ENCODE results near the gene CYP1A2.
A peak's percentile ranks its signal among the peaks of the same experiment; 100 is the strongest.
"Not testable (repeated sequence)": the region's sequence is repeated elsewhere in the genome, so short reads cannot be mapped to it uniquely, and the experiment has no call there.

CYP1A2 gene

DNA sequence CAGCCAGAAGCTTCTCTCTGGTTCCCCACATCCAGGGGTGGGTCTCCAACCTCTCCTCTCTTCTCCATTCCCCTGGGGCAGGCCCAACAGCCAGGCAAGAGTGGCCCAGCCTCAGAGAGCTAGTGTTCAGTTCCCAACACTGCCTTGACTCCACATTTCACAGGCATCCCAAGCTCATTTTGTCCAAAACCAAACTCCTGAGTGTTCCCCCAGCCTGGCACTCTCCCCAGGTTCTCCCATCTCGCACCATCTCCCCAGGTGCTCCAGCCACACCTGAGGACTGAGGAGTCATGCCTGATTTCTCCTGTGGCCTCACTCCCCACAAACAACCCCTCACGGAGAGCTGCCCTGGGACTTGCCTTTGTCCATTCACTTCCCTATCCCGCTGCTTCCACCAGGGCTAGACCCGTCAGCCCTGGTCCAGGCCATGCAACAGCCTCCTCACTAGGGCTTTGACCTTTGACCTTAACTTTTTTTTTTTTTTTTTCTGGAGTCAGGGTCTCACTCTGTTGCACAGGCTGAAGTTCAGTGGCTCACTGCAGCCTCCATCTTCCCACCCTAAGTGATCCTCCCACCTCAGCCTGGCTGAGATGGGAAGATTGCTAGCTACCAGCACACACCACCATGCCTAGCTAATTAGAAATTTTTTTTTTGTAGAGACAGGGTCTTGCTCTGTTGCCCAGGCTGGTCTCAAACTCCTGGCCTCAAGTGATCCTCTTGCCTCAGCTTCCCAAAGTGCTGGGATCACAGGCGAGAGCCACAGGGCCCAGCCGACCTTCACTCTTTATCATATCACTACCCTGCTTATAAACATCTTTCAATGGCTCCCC is 29.3 kb downstream of the CYP1A2 start:
- DNase-seq: no peak

DNA sequence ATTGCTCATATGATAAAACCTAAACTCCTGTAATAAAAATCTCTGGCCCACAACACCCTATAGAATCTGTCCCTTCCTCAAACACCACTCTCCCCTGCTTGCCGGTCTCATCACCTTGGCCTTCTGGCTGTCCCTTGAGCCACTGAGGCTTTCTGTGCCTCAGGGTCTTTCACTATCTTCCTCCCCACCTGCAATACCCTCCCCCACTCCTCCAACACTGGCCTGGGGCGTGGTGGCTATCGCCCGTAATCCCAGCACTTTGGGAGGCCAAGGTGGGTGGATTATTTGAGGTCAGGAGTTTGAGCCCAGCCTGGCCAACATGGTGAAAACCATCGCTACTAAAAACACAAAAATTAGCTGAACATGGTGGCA is 29.9 kb downstream of the CYP1A2 start:
- DNase-seq: no peak

DNA sequence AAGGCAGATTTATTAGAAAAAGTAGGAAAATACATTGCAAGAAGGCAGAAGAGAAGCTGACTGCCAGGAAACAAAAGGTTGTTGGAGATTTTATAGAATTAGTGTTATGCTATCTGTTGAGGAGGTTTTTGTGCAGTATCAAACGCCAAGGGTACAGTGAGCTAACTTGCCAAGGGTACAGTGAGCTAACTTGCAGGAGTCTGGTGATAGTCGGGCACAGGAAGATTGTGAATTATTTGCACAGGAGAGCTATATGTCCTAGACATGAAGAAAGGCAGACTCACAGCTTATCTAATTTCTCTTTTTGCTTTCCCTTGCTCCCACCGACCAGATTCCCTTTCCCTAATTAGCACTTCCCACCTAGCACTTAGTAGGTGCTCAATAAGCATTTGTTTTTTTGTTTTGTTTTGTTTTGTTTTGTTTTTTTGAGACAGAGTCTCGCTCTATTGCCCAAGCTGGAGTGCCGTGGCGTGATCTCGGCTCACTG is 30.6 kb downstream of the CYP1A2 start:
- no peak for DNase-seq

DNA sequence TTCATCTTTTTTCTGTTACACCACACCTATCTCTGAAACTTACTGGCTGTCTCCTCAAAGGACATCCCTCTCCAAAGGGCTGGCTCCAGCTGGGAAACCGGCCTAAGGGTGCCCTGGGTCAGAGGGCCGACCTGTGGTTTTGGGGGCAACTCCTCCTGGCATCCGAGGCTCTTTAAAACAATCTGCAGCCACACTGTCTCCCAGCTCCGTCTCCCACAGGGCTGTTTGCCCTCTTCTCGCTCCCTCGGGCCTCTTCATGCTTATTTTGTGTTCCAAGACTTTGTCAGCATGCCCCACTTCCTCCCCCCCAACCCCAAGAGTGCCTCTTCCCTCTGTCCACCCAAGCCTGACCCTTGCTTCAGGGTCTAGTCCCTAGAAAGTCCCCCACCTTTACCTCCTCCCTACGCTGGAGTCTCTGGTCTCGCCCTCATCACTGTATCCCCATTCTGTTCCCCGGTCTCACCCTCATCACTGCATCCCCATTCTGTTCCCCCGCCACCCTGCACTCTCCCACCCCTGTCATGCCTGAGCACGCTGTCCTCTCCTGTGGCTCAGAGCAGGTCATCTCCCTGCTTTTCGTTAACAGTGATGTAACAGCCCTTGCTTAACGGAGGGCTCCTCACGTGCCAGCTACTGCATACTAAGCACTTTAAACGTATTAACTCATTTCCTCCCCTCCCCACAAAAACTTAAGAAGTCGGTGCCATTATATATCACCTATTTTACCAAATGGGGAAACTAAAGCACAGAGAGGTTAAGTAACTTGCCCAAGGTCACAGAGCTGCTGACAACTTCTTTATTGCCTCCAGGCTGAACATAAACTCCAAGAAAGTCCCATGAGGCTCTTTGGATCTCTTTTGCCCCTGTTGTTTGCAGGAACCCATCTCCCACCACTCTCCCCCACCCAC is 32.1 kb downstream of the CYP1A2 start:
- DNase-seq: no peak

DNA sequence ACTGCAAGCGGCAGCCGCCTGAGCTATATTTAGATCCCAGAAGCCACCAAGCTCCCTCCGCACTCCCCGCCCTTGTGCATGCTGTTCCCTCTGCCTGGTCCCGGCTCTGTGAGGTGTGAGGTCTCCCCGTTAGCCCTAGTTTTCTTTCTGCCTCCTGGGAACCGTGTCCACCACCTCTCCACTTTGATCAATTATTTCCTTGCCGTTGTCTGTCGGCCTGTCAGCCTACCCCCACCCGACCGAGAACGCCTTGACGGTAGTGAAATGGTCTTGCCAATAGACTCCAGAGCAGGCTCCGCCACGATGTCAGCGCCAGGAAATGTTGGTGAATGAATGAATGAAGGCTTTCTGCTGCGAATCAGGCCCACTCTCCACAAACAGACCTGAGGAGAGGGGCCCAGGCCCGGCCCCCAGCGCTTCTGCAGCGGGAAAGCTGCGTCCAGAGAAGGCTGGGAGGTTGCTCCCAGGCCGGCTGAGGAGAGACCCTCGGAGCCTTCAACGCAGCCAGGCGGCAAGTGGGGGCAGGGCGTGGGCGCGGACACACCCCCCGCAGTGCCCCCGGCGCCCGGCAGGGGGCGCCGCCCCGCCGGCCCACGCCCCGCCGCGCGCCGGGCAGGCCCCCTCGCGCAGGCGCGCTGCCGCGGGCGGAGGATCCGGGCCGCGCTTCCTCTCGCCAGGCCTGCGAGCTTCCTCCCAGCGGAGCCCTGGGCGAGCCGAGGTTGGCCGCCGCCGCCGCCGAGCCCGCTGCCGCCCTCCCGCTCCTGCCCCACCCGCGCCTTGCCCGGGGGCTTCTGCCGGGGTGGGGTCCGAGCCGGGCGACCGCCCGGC is 33.0 kb downstream of the CYP1A2 start, which contains the start of gene CSK:
TSS of gene CSK (plus strand) at position 650 of the 828 bp plus-strand sequence. CDS start 16,218 bp downstream, outside the sequence.
- DNase-seq: peak; percentile 77

DNA sequence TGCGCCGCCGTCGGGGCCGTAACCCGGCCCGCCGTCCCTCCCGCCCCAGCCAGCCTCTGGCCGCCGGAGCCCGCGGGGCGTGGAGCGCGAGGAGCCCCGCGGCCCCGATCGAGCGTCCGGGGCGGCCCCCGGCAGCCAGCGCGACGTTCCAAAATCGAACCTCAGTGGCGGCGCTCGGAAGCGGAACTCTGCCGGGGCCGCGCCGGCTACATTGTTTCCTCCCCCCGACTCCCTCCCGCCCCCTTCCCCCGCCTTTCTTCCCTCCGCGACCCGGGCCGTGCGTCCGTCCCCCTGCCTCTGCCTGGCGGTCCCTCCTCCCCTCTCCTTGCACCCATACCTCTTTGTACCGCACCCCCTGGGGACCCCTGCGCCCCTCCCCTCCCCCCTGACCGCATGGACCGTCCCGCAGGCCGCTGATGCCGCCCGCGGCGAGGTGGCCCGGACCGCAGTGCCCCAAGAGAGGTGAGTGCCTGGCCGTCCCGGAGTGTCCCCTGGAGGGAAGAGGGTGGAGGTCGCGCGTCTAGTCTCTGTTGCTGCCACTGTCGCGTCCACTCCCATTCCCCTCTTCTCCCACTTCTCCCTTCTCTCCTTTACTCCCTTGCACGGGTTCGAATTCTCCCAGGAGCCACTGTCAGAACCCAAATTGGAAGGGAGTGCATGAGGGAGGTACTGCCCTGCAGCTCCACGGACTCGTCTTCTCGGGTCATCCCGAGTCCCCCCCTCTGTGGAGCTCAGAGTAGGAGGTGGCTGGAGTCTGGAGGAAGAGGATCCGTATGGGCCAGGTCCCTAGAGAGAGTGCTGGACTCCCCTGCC is 33.8 kb downstream of the CYP1A2 start:
- DNase-seq: peak; percentile 41

DNA sequence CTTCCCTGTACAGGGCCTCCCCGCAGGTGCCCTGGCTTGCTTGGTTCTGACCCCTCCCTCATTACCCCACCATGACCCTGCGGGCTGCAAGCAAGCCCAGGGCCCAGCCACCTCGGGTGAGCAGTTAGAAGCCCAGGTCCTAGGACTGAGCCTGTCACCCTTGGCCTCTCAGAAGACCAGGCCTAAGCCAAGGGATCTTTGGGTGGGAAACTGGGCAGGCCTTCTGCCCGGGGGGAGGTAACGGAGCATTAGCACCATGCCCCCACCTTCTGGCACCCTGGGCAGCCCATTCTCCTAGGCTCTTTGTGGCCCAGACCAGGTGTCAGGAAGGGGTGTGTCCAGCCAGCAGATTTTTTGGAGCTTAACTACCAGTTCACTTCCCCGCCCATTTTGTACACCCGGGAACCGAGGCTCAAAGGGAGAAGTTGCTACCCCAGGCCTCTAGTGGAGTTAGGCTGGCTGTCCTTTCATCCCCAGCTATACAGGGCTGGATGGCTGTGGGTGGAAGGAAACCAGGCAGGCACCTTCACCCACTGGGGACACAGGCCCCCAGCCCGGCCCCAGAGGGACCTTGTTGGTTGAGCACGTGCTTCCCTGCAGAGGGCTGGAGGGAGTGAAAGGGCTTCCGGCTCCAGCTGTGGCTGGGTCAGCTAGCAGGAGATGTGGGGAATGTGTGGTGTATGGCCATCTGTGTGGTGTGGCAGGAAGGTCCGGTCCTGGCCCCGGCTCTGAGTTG is 34.6 kb downstream of the CYP1A2 start:
- DNase-seq: peak; percentile 50

DNA sequence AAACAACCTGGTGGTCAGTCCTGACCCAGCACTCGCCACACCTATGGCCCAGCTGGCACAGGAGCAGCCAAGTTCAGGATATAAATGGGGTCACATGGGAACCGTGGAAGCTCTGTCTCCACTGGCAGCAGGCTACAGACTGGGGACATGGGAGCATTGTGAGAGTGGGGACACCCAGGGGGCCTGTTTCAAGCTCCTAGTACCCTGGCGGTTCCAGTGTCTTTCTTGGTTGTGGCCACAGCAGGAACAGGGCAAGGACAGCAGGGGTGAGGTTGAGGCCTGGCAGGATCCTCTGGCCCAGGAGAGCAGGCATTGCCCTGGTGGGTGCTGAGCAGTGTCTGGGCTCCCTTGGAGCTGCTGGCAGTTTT is 35.1 kb downstream of the CYP1A2 start:
- DNase-seq: no peak

DNA sequence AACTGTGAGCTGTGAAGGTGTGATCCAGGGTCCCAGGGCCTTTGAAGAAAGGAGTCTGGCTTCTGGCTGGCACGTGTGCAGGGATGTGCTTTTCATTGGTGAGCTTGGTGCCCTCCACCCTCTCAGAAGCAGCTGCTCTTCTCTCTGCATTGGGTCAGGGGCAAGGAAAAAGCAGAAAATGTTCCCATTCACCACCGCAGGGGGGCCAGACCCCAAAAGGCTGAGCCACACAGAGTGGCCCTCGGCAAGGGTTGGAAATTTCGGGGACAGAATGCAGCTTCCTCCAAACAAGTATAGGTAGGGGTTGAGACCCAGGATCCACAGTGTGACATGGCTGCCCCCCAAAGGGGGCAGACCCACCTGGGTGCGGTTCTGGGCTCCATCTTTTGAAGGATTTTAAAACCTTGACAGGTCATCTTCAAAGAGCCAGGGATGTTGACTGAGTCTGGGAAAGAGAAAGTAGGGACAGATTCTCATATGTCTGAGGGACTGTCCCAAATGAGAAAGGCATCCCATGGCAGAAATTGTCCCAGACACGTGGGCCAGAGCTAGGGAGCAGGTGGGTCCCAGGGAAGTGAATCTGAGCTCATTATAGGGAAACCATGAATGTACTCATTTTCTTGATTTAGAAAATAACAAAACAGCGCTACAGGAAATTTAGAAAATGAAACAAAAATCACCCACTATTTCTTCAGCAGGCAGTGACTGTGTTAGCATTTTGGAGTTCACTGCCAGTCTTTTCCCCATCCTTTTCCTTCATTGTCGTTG is 36.0 kb downstream of the CYP1A2 start:
- DNase-seq: no peak

DNA sequence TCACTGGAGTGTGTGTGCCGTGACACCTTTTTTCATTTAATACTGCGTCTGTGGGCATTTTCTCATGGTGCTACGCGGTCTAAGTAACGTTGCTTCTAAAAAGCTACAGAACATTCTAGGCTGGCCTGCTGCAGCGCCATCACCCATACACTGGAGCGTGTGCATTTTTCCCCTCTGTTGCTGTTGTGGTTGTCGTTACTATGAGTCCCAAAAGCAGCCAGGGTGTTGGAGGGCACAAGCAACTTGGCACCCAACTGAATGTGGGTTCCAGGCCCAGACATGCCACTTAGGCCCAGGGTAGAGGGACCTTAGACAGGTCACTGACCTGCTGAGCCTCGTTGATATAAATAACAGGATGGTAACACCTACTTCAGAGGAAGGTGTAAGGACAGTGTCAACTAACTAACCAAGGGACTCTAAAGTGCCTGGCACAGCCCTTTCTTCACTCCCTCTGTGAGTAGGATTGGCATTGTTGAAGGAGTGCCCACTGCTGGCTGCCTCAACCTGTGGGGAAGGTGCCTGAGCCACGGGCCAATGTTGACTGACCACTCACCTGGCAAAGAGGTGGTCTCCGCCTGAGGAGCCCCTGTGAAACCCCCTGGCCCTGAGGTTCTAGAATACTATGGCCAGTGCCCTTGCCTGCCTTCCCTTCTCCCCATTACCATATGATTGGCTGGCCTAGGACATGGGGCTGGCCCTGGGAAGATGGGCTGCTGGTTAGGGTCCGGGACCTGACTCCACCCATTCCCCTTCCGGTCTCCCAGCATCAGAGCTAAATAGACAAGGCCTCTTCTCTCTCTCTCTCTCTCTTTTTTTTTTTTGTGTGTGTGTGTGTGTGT is 36.8 kb downstream of the CYP1A2 start:
- DNase-seq: no peak

DNA sequence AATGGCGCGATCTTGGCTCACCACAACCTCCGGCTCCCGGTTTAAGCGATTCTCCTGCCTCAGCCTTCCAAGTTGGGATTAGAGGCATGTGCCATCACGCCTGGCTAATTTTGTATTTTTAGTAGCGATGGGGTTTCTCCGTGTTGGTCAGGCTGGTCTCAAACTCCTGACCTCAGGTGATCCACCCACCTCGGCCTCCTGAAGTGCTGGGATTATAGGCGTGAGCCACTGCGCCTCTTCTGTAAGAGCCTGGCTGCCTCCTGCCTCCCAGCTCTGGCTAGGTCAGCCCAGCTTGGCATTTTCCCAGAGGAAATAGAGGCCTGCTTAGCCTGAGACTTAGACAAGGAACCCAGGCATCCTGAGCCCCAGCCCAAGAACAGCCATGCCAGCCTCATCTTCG is 37.4 kb downstream of the CYP1A2 start:
- DNase-seq: not testable (repeated sequence)

DNA sequence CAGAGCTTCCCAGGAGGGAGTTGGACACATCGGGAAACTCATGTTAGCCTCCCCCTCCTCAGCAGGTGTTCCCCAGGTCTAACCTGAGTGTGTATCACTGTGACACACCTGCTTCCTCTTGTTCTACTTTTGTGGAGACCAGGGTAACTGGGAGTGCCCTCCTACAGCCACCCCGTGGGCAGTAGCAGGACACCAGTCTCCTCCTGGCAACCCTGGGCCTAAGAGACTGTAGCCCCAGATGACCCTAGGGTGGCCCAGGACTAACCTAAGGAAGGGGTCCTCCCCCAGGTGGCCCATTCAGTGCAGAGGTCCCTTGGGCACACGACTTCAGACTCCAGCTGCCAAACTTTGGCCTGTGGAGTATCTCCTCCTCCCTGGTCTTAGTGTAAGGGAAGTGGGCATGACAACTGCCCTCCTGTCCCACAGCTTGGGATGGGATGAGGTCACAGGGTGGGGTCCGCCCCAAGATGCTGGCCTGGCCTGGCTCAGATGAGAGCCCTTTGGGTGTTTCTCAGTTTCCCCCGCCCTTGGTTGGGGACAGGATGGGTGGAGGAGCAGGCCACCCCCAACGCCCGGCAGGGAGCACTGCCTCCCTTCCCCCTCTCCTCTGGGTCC is 38.0 kb downstream of the CYP1A2 start:
- no peak for DNase-seq

DNA sequence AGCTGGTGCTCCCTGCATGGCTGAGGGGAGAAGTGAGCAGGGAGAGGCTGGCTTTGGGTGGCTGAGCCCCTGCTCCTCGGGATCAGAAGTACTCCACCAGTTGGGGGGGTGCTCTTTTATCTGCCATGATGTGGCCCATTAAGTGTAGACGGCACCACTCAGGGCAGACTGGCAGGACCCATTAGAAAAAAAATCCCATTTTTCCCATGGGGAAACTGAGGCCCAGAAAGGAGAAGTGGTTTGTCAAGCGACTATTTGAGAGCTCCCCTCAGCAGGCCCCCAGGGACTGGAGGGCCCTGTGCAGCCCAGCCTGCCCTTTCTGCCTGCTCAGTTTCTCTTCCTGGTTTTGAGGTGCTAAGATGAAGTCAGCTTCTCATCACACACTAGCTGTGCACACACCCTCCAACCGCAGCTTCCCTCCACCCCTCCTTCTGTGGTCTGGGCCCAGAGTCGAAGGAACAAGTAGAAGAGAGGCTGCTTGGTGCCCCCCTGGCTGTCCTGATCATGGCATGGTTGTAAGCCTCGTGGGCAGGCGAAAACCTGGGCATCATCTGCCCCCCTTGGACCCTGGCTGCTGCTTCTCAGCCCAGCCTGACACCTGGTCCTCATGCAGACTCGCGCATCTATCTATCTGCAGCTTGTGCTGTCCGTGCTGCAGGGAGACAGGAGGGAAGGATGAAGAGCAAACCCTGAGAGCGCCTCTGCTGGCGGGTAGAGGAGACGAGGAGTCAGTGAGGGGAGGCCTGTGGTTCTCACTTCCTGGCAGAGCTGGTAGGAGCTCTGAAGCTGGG is 38.8 kb downstream of the CYP1A2 start:
- DNase-seq: peak; percentile 39

DNA sequence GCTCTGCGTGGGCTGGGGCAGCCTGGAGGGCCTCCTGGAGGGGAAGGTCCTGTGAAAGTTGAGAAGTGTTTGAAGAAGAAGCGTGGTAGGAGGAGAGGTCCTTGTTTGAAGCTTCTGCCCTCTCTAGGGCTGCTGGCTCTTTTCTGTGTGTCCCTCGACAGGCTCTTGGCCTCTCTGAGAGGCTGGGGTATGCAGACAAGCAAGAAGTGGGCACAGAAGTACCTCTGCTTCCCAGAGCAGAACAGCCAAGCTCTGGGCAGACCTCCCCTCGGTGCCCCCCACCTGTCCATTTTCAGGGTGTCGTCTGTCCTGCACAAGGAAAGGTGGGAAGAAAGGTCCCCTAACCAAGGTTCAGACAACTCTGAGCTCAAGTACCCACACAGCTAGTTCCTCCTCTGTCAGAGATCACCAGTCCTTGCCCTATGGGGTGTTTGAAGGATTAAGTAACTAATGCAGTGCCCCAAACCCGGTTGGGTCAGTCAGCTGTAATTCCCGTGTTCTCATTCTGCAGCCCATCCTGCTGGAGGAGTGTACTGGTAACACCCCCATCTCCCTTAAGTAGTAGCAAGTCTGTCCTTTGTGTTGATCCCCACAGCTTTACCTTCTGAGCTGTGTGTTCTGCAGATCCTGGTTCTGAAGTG is 39.5 kb downstream of the CYP1A2 start:
- no peak for DNase-seq

DNA sequence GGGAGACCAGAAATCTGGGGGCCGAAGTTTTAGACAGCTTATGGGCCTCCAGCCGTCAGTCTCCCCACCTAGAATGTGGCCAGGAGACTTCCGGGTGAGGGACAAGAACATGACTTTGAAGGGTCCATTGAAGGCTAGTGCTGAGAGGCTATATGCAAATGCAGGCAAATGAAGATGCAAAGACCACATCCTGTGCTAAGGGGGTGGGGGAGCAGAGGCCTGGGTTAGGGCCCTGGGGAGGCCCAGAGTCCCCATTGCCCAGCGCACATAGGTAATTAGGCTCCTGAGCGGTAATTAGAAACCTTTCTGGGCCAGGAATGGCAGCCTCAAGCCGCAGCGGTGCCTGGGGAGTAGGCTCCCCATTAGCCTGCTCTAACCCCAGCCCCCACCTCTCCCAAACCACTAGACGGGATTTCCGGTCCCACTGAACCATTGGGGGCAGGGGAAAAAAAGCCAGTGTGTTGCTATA is 40.1 kb downstream of the CYP1A2 start:
- peak; percentile 16 for DNase-seq

DNA sequence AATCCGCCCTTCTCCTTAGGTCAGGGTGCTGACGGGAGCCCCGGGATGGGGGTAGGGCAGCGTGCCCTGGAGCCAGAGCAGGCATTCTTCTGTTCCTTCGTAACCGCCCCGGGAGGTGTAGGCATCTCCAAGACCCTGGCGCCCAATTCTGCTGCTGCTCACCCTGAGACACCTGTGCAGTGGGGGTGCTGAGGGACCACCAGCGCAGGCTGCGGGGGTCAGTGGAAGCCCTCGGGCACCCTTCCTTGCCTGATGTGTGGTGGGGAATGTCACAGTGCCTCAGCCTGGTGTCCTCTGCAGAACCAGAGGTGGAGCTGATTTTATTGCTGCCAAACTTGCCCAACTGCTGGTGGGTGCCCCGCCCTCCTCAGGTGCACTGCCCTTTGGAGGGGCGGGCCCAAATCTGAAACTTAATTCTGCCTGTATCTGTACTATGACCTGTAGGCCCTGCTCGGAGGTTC is 40.6 kb downstream of the CYP1A2 start:
- DNase-seq: no peak

DNA sequence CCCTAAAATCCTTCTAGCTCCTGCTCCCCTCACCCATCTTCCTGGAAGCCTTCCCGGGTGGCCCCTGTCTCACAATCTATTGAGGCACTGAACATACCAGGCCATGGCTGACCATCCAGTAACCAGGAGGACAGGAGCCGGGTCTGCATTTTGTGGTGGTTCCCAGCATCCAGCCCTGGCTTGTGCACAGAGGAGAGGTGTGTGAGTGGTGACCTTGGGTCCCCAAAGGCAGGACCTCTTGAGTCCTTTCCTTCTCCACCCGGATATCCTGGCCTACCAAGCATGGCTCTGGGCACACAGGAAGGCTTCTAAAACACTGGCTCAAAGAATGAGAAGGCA is 41.1 kb downstream of the CYP1A2 start:
- no peak for DNase-seq
